ENCODE data around the gene PRRG2.

Gene PRRG2

GRCh38 chr19:49581007-49581508 is at the start of gene PRRG2:
Gene PRRG2 (plus strand): TSS chr19:49581316. CDS start chr19:49583220, 1,904 bp downstream.
- in situ Hi-C loops (cut with HindIII; ENCODE audit: low sequenced_read_pairs), result no loop called here

GRCh38 chr19:49533551-49534488 is 47.3 kb upstream of the PRRG2 start:
- in situ Hi-C loops (cut with HindIII; ENCODE audit: low sequenced_read_pairs), result no loop called here

- in situ Hi-C loops (cut with HindIII; ENCODE audit: low sequenced_read_pairs), result no loop called here
Measured at GRCh38 chr19:49534632-49535385, 46.3 kb upstream of the PRRG2 start.

GRCh38 chr19:49536921-49537462 is 44.1 kb upstream of the PRRG2 start:
- in situ Hi-C loops (cut with HindIII; ENCODE audit: low sequenced_read_pairs), result no loop called here

DNA sequence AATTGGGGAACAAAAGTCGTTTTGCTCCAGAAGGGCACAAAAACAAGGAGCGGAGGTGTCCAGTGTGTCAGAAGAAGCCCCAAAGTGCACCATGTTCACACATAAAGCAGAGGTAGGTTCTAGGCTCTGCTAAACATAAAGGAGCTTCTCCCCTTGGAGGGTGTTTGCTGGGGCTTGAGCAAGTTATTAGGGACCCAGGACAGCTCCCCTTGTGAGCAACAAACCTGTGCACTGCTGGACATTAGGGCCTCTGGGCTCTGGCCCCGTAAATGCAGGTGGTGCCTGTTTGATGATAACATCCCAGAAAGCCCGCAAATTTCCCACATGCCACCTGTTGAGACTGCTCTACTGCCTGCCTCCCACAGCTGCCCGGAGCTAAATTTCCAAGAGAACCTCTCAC is 42.5 kb upstream of the PRRG2 start:
- in situ Hi-C loops (cut with HindIII; ENCODE audit: low sequenced_read_pairs), result no loop called here

GRCh38 chr19:49539192-49539952 is 41.7 kb upstream of the PRRG2 start:
- in situ Hi-C loops (cut with HindIII; ENCODE audit: low sequenced_read_pairs), result no loop called here

- in situ Hi-C loops (cut with HindIII; ENCODE audit: low sequenced_read_pairs), result no loop called here
Measured at GRCh38 chr19:49541914-49542313, 39.2 kb upstream of the PRRG2 start.

DNA sequence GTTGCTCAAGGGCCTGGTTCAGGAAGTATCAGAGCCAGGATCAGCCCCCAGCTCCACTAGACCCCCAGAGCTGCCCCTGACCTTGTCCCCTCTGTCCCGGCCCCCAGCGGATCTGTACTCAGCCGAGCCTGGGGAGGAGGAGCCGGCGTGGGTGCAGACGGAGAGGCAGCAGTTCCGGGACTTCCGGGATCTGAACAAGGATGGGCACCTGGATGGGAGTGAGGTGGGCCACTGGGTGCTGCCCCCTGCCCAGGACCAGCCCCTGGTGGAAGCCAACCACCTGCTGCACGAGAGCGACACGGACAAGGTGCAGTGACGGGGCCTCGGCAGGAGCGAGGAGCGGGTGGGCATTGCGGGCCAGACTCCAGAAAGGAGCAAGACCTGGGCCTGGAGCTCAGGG is 38.7 kb upstream of the PRRG2 start:
- in situ Hi-C loops (cut with HindIII; ENCODE audit: low sequenced_read_pairs), result no loop called here

DNA sequence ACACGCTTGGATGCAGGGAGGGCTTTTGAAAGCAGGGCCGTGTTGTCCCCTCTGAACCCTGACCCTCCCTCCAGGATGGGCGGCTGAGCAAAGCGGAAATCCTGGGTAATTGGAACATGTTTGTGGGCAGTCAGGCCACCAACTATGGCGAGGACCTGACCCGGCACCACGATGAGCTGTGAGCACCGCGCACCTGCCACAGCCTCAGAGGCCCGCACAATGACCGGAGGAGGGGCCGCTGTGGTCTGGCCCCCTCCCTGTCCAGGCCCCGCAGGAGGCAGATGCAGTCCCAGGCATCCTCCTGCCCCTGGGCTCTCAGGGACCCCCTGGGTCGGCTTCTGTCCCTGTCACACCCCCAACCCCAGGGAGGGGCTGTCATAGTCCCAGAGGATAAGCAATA is 38.1 kb upstream of the PRRG2 start:
- in situ Hi-C loops (cut with HindIII; ENCODE audit: low sequenced_read_pairs), result no loop called here

DNA sequence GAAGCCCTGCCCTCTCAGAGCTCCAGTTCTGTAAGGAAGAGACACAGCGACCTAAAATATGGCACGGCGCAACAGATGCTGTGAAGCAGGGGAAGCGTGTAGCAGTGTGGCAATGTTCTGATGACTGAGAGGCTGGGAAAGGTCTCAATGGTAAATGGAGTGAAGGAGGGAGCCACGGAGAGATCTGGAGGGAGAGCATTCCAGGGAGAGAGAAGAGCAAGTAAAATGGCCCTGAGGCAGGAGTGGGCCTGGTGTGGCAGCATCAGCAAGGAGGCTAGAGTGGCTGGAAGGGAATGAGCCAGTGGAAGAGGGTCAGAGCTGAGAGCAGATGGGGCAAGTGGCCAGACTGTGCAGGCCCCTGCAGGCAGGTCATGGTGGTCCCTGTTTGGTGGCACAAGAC is 37.0 kb upstream of the PRRG2 start:
- in situ Hi-C loops (cut with HindIII; ENCODE audit: low sequenced_read_pairs), result no loop called here

DNA sequence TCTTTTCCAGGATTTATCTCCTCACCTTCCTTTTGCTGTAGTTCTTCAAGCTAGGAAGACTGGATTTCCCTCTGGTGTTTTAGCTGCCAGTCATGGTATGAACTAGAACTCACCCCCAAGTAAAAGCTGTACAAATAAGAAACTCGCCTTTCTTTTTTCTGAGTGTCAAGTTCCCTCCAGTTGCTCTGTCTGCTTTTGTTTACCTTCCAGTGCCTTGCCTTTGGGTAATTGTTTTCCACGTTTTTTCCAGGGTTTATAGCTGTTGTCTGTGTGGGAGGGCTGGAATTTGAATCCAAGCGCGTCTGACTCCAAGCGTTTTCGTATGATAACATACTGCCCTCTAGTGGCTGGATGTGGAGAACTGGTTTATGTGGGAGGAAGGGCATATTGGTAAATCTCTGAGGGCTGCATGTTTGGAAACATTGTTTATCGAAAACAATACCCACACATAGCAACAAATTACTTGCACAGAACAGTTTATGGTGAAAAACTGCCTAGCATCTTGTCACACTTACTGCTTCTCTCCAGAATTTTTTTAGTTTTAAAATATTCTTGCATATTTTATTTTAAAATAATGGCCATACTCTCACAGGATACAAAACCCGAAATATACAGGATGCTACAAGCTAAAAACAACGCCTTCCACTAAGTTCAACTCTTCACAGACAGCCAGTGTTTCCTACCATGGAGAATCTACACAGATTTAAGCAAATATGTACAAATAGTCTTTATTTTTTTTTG is 34.1 kb upstream of the PRRG2 start:
- in situ Hi-C loops (cut with HindIII; ENCODE audit: low sequenced_read_pairs), result no loop called here

DNA sequence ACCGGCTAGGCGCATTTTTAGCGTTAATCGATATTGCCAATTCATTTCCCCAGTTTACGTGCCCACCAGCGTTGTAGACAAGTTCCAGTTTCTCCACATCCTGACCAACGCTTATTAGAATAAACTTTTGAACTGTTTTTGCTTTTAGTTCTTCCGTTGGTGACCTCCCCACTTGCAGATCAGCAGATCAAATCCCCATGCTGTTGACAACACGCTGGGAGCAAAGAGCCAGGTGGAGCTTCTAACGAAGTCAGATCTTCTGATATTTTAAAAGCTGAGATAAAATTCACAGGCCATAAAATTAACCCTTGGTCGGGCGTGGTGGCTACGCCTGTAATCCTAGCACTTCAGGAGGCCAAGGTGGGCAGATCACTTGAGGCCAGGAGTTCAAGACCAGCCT is 32.1 kb upstream of the PRRG2 start:
- in situ Hi-C loops (cut with HindIII; ENCODE audit: low sequenced_read_pairs), result no loop called here

- in situ Hi-C loops (cut with HindIII; ENCODE audit: low sequenced_read_pairs), result no loop called here
Measured at GRCh38 chr19:49551531-49551930, 29.6 kb upstream of the PRRG2 start.

GRCh38 chr19:49552749-49553148 is 28.4 kb upstream of the PRRG2 start:
- in situ Hi-C loops (cut with HindIII; ENCODE audit: low sequenced_read_pairs), result no loop called here

GRCh38 chr19:49553451-49554271 is 27.5 kb upstream of the PRRG2 start:
- in situ Hi-C loops (cut with HindIII; ENCODE audit: low sequenced_read_pairs), result no loop called here

DNA sequence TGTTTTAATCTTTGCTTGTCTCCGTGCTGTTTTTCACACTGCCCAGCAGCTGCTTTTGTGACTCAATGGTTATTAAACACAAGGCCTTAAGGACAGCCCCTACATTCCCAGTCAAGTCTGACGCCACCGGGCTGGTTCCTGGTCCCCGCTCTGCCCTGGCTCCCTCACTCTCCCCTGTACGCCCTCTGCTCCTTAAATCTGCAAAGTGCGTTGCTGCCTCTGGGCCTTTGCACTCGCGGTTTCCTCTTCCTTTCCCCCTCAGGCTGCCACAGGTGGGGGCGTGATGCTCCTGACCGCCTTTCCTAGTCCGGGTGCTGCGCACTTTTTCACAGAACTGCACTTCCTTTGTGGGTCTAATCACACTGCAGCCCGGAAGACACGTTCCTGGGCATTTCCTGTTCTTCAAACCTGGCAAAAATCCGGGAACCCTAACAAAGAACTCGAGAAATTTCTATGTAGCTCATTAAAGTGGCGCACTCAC is 26.4 kb upstream of the PRRG2 start:
- in situ Hi-C loops (cut with HindIII; ENCODE audit: low sequenced_read_pairs), result no loop called here

DNA sequence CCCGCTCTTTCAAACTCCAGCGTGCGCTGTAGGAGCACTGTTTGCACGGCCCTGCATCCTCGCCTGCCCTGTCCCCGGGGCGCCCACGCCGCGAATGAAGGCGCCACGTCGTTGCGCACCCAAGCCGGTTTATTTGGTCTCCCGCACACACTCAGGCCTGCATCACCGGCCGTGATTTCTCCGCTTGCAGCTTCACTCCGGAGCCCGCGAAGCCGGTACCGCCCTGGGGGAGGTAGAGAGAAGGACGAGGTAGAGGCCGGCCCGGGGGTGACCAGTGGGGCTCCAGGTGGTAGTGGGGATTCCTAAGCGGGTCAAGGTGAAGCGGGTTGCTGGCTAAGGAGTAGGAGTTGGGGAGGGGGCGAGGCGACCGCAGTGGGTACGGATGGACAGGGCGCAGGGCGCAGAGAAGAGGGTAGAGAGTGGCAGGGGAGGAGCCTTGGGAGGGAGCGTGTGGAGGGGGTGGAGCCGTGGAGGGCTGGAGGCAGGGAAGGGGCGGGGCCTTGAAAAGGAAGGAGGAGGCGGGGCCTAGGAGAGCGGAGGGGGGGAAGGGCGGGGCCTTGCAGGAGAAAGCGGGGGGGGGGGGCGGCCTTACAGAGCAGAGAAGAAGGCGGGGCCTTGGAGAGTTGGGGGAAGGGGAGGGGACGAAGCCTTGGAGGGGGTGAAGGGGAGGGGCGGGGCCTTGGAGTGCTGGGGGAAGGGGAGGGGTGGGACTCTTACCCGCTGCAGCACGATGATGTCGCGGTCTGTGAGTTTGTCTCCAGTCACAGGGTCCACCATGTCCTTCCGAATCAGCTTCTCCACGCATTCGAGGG is 25.3 kb upstream of the PRRG2 start:
- in situ Hi-C loops (cut with HindIII; ENCODE audit: low sequenced_read_pairs), result no loop called here

Measured in endothelial cell of hepatic sinusoid (primary cell).